Stomach (tissue), 9 donors: ENCODE data around the gene FHL1. TPM values are rescaled to one million over a fixed set of nuclear protein-coding genes. Genes with fewer than 3 reads are reported as not detected.

Experiments used
- DNase-seq, 2 donors: peaks; one replicate each; pipeline versions ENCODE4 v3.0.0 to v3.0.0-alpha.2; 2013 to 2019
- H3K27ac ChIP-seq, 5 donors: fragments of 200-600 bp in 4 of 5; sonication (generic) in 4 of 5; one replicate each; pipeline ENCODE4 v1.5.1; 2013 to 2019; ENCODE audit warnings: mild to moderate bottlenecking in 1 of 5, moderate library complexity in 1 of 5
- H3K27me3 ChIP-seq, 3 donors: fragments of 200-600 bp; sonication (generic); one replicate each; pipeline ENCODE4 v1.5.1; 2017 to 2019; ENCODE audit warnings: mixed run types in 1 of 3
- H3K36me3 ChIP-seq, 4 donors: fragments of 200-600 bp; sonication (generic); 1 replicate in 3 of 4; 2 replicates in 1 of 4; pipeline ENCODE4 v1.5.1; 2016 to 2019
- H3K4me1 ChIP-seq, 4 donors: fragments of 200-600 bp; sonication (generic); one replicate each; pipeline ENCODE4 v1.5.1; 2016 to 2019
- H3K4me3 ChIP-seq, 4 donors: fragments of 200-600 bp; sonication (generic) in 3 of 4; one replicate each; pipeline ENCODE4 v1.5.1; 2016 to 2019; ENCODE audit warnings: mild to moderate bottlenecking in 1 of 4
- H3K9me3 ChIP-seq, 4 donors: fragments of 200-600 bp; sonication (generic); one replicate each; pipeline ENCODE4 v1.5.1; 2016 to 2019
- EP300 ChIP-seq: sonication (generic); formaldehyde crosslinking; IDR thresholded peaks from one replicate; pipeline ENCODE4 v1.6.1; 2017; ENCODE audit warnings: antibody characterized with exemption
- POLR2A ChIP-seq, 4 donors: fragments of 450-650 bp; IDR thresholded peaks; one replicate each; pipeline ENCODE4 v1.6.1; 2016; ENCODE audit warnings: antibody characterized with exemption in 4 of 4, control low read depth in 2 of 4, mild to moderate bottlenecking in 1 of 4, moderate library complexity in 1 of 4
- POLR2AphosphoS5 ChIP-seq, 3 donors: sonication (generic); formaldehyde crosslinking; IDR thresholded peaks; one replicate each; pipeline ENCODE4 v1.6.1; 2016; ENCODE audit warnings: antibody characterized with exemption in 3 of 3
- WGBS, 5 donors: extraction: QIAGEN DNeasy Blood & Tissue Kit in 3 of 5; methylation state at CpG; one replicate each; pipeline versions ENCODE4 v1.1.5 to v1.1.7; 2013 to 2018; 5-methylcytosine and 5-hydroxymethylcytosine counted together
- intact Hi-C: fragments of 100-400 bp; cut with DNase I; formaldehyde crosslinking; loops from one replicate; pipeline ENCODE4 v1.15.1; 2023; ENCODE audit warnings: low total_unique reads
- polyA plus RNA-seq, 3 donors: library from polyadenylated mRNA; stranded (reverse); fragments of 200-250 nt; gene quantifications; one replicate each; pipeline ENCODE4 v1.2.3, GENCODE V29; 2013
- total RNA-seq, 5 donors: library from RNA; depleted of rRNA; stranded (reverse); fragments of >200 nt; gene quantifications; one replicate each; pipeline versions ENCODE4 v1.1.0 to v1.2.3, GENCODE V29; 2014 to 2016
- TF ChIP-seq, protein P1 (sequence below), 7 experiments: fragments of 450-650 bp in 4 of 7; fragments of 200-600 bp in 3 of 7; sonication (generic) in 3 of 7; IDR thresholded peaks; one replicate each; pipeline ENCODE4 v1.5.1; 2016 to 2019; ENCODE audit warnings: antibody characterized with exemption in 7 of 7, control low read depth in 2 of 7, mild to moderate bottlenecking in 1 of 7
- donor health status: healthy with polysubstance abuse.
- donor health status: Bipolar disorder and iron deficiency.
- donor health status: healthy.

The FHL1 gene
- total and polyA plus RNA-seq, 8 donors = 101 to 1,286 (median 337) TPM

DNA sequence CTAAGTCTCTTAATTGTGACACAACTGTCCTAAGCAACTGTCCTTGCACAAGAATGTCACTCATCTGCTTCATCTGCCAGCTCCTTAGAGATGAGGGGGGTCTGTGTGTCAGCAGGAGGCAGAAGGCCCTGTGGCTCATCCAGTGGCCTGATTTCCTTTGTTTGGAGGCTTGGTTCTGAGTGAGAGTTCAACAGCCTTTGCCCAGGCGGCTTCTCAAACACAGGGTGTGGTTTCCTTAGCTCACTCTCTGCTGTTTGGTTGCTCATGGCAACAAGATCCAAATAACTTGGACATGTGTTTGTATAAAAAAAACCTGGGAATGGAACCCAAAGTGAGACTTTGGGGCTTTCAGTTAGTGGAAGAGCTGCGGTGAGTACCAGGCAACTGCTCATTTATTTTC is 57.2 kb downstream of the FHL1 start:
- Histone ChIP-seq H3K36me3 (peaks cover 0 to 24% (median 17%) of the 10 kb centered on the region in 4 donors), H3K9me3 (no peaks in the 10 kb centered on the region), H3K4me1 (peaks cover 0 to 36% (median 26%) of the 10 kb centered on the region in 4 donors), H3K4me3 (peak overlapping the region in 3 of 4 donors; percentile 3 to 17 (median 11)), H3K27ac (peak overlapping the region; percentile 48 to 84 (median 74)), H3K27me3 (peaks cover 0 to 7% (median 0%) of the 10 kb centered on the region in 3 donors)
- intact Hi-C loops = no loop called here
- peak in 1 of 2 donors; percentile 82 for DNase-seq
- TF ChIP-seq, protein P1, sequence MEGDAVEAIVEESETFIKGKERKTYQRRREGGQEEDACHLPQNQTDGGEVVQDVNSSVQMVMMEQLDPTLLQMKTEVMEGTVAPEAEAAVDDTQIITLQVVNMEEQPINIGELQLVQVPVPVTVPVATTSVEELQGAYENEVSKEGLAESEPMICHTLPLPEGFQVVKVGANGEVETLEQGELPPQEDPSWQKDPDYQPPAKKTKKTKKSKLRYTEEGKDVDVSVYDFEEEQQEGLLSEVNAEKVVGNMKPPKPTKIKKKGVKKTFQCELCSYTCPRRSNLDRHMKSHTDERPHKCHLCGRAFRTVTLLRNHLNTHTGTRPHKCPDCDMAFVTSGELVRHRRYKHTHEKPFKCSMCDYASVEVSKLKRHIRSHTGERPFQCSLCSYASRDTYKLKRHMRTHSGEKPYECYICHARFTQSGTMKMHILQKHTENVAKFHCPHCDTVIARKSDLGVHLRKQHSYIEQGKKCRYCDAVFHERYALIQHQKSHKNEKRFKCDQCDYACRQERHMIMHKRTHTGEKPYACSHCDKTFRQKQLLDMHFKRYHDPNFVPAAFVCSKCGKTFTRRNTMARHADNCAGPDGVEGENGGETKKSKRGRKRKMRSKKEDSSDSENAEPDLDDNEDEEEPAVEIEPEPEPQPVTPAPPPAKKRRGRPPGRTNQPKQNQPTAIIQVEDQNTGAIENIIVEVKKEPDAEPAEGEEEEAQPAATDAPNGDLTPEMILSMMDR (IDR thresholded peaks at IDR 0.05) = no peak
- TF ChIP-seq EP300 (no peak), POLR2A (IDR thresholded peaks at IDR 0.05) (no peak), POLR2AphosphoS5 (IDR thresholded peaks at IDR 0.05) (peak; percentile 13 to 33 (median 25))
- WGBS, 5 donors = 18 to 39% (median 29%) methylated on average over 2 of the region's 2 CpGs

DNA sequence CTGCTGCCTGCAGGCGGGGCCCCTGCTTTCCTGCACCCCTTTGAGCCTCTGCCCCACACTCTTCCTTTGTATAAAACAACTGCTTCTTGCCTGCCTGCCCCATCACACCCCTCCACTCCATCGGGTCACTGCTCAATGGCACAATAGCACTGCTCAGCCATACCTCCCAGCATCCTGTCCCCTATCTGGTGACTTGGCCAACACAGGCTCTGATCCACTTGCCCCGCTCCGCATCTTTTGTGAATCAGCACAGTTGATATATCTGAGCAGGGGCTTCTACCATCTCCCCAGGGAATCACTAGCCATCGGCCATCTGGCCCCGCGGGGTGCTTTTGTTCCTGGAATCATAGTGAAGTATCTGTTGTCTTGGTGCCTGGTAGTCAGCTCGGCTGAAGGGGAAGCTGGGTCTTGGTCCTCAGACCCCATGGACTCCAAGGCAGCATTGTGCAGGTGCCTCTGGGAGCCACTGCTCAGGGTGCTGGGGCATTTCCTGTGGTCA is 58.6 kb downstream of the FHL1 start:
- Histone ChIP-seq H3K27ac (peak overlapping the region in 4 of 5 donors; percentile 70 to 84 (median 76)), H3K4me1 (peaks cover 0 to 39% (median 26%) of the 10 kb centered on the region in 4 donors), H3K36me3 (peaks cover 0 to 29% (median 18%) of the 10 kb centered on the region in 4 donors), H3K9me3 (no peaks in the 10 kb centered on the region), H3K27me3 (peaks cover 0 to 7% (median 0%) of the 10 kb centered on the region in 3 donors), H3K4me3 (peak overlapping the region in 1 of 4 donors; percentile 17)
- no peak for TF ChIP-seq POLR2AphosphoS5 (IDR thresholded peaks at IDR 0.05)
- no peak for DNase-seq
- intact Hi-C loops = no loop called here
- WGBS, 5 donors = 44 to 87% (median 81%) methylated on average over 2 to 8 of the region's 8 CpGs

DNA sequence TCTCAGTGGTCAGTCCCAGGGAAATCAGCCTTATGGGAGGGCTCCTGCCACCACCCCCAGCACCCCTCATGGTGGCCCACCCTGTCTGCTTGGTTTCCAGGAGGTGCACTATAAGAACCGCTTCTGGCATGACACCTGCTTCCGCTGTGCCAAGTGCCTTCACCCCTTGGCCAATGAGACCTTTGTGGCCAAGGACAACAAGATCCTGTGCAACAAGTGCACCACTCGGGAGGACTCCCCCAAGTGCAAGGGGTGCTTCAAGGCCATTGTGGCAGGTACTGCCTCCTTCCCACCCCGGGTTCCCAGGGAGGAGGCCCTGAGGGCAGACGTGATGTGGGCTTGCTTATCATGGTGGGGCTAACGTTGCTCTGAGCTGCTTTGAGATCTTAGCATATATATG is 59.6 kb downstream of the FHL1 start:
- no peak for DNase-seq
- TF ChIP-seq POLR2A (IDR thresholded peaks at IDR 0.05) = no peak
- no peak for TF ChIP-seq EP300
- TF ChIP-seq, protein P1 (IDR thresholded peaks at IDR 0.05) = no peak
- TF ChIP-seq POLR2AphosphoS5 (IDR thresholded peaks at IDR 0.05) = no peak
- Histone ChIP-seq H3K9me3 (no peaks in the 10 kb centered on the region), H3K4me1 (peaks cover 0 to 35% (median 26%) of the 10 kb centered on the region in 4 donors), H3K27ac (peak overlapping the region in 4 of 5 donors; percentile 70 to 84 (median 76)), H3K36me3 (peaks cover 0 to 32% (median 18%) of the 10 kb centered on the region in 4 donors), H3K4me3 (peak overlapping the region in 1 of 4 donors; percentile 17), H3K27me3 (peaks cover 0 to 7% (median 0%) of the 10 kb centered on the region in 3 donors)
- intact Hi-C loops = no loop called here
- WGBS, 5 donors = 27 to 82% (median 73%) methylated on average over 2 to 6 of the region's 6 CpGs

DNA sequence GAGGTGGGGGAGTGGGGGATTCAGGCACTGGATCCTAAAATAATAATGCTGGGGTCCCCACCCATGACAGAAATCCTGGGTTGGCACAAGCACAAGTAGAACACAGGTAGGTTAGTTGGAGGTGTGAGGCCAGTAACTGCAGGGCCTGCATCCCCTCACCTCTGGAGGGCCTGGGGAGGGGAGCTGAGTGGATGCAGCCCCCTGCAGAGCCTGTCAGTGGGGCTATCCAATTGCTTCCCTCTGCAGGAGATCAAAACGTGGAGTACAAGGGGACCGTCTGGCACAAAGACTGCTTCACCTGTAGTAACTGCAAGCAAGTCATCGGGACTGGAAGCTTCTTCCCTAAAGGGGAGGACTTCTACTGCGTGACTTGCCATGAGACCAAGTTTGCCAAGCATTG is 60.2 kb downstream of the FHL1 start:
- WGBS, 5 donors = 72 to 87% (median 78%) methylated on average over 4 of the region's 4 CpGs
- peak overlapping the region in 3 of 5 donors; percentile 70 to 84 (median 78) for H3K27ac ChIP-seq
- intact Hi-C loops = no loop called here

More for the DNA sequence above, 60.2 kb downstream of the FHL1 start:
- Histone ChIP-seq H3K36me3 (peaks cover 0 to 32% (median 18%) of the 10 kb centered on the region in 4 donors), H3K4me3 (peak overlapping the region in 1 of 4 donors; percentile 17), H3K9me3 (no peaks in the 10 kb centered on the region), H3K4me1 (peaks cover 0 to 35% (median 26%) of the 10 kb centered on the region in 4 donors), H3K27me3 (peaks cover 0 to under 1% (median 0%) of the 10 kb centered on the region in 3 donors)
- DNase-seq = no peak
- TF ChIP-seq POLR2A (IDR thresholded peaks at IDR 0.05) = no peak
- no peak for TF ChIP-seq EP300
- no peak for TF ChIP-seq POLR2AphosphoS5 (IDR thresholded peaks at IDR 0.05)
- TF ChIP-seq, protein P1 (IDR thresholded peaks at IDR 0.05) = no peak
